Cardiac fibroblast (primary cell): ENCODE data around the gene ABLIM2.

ENCODE experiments used
- DNase-seq, 2 donors: peaks; one replicate each; pipeline versions ENCODE4 v3.0.0 to v3.0.0-alpha.2; 2010; ENCODE audit warnings: low read depth in 2 of 2
- H3K4me3 ChIP-seq, 2 donors: replicated peaks in 1 of 2; 1 replicate in 1 of 2; 2 replicates in 1 of 2; pipeline ENCODE4 v1.5.1; 2011; ENCODE audit warnings: low read depth in 2 of 2, low read length in 2 of 2, mild to moderate bottlenecking in 2 of 2, moderate library complexity in 1 of 2
- TF ChIP-seq, protein P1 (sequence below): IDR thresholded peaks from one replicate; pipeline ENCODE4 v1.5.1; 2011; ENCODE audit warnings: low read depth, mild to moderate bottlenecking, low read length, inconsistent platforms

The ABLIM2 gene

GRCh38 chr4:8122746-8123145, 35.9 kb downstream of the ABLIM2 start:
- no peak for DNase-seq
- H3K4me3 ChIP-seq, result no peak overlapping the region
- TF ChIP-seq, protein P1, sequence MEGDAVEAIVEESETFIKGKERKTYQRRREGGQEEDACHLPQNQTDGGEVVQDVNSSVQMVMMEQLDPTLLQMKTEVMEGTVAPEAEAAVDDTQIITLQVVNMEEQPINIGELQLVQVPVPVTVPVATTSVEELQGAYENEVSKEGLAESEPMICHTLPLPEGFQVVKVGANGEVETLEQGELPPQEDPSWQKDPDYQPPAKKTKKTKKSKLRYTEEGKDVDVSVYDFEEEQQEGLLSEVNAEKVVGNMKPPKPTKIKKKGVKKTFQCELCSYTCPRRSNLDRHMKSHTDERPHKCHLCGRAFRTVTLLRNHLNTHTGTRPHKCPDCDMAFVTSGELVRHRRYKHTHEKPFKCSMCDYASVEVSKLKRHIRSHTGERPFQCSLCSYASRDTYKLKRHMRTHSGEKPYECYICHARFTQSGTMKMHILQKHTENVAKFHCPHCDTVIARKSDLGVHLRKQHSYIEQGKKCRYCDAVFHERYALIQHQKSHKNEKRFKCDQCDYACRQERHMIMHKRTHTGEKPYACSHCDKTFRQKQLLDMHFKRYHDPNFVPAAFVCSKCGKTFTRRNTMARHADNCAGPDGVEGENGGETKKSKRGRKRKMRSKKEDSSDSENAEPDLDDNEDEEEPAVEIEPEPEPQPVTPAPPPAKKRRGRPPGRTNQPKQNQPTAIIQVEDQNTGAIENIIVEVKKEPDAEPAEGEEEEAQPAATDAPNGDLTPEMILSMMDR, result no peak

DNA sequence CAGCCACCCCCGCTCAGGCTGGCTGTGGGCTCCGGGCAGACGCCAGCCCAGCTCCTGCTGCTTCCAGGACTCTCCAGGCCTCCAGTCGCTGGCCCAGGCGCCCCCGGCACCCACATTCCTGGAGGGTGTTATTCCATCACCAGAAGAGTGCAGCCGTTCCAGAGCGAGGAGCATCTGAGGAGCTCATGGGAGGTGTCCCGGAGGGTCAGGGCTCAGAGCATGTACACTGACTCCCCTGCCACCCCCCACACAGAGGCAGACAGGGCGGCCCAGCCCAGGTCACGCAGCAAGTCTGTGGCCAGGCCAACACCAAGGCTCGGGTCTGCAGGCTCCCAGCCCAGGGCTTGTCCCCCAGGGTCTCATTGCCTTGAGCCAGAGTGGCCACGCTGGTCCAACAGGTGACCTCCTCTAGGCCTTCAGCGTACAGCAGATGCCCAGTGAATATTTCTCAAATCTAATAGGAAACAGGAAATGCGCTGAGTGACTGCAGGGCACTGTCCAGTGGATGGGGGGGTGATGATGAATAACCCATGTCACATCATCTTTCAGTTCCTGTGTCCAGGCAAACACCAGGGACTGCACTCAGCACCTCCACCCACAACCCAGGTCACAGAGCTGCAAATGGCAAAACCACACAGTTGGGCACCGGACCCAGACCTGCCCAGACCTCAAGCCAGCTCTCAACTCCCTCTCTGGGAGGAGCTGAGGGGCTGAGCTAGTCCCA, 37.2 kb downstream of the ABLIM2 start:
- TF ChIP-seq, protein P1, result no peak
- DNase-seq, result no peak

GRCh38 chr4:8120501-8120900, 38.1 kb downstream of the ABLIM2 start:
- TF ChIP-seq, protein P1, result no peak
- no peak for DNase-seq
- H3K4me3 ChIP-seq, result no peak overlapping the region

More for the DNA sequence above, 37.2 kb downstream of the ABLIM2 start:
- no peak overlapping the region for H3K4me3 ChIP-seq

DNA sequence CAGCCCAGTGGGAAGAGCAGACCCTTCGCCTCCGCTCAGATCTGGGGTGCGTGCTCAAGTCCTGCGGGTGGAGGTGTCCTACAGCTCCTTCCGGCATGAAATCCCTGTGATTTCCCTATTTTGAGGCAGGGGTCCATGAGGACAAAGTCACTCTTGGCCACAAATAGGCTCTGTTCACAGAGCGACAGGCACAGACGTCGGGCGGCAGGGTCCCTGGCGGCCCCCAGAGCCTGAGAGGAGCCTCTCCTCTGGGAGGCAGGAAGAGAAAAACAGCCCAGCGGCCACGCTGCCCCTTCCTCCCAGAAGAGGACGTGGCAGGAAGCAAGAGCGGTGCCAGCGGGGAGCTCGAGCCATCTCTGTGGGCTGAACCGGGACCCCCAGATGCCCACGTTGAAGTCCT, 38.7 kb downstream of the ABLIM2 start:
- no peak overlapping the region for H3K4me3 ChIP-seq
- TF ChIP-seq, protein P1, result no peak
- DNase-seq, result no peak

GRCh38 chr4:8118531-8118930, 40.1 kb downstream of the ABLIM2 start:
- TF ChIP-seq, protein P1, result no peak
- DNase-seq, result no peak
- H3K4me3 ChIP-seq, result no peak overlapping the region

- H3K4me3 ChIP-seq, result no peak overlapping the region
- TF ChIP-seq, protein P1, result no peak
- DNase-seq, result no peak
Measured at GRCh38 chr4:8118035-8118434, 40.6 kb downstream of the ABLIM2 start.

DNA sequence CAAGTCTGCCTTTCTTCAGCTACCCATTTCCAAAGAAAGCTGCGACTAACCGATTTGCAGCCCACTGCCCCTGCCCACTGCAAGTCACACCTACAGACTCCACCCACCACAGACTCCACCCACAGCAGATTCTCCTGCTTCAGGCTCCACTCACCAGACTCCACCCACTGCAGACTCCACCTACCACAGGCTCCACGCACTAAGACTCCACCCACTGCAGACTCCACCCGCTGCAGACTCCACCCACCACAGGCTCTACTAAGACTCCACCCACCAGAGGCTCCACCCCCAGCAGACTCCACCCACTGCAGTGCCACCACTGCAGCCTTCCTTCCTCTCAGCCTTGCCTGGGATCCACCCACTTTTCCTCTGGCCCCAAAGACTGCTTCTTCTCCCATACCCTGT, 41.3 kb downstream of the ABLIM2 start:
- DNase-seq, result peak; percentile 36 to 50
- TF ChIP-seq, protein P1, result no peak
- H3K4me3 ChIP-seq, result no peak overlapping the region
